Activated CD8-positive, alpha-beta T cell treated with anti-CD3 and anti-CD28 coated beads for 36 hours (primary cell): ENCODE data around the gene DNLZ. TPM values are rescaled to one million over a fixed set of nuclear protein-coding genes. Genes with fewer than 3 reads are reported as not detected.

ENCODE experiments used
- ATAC-seq: fragments of 200-7000 bp; cut with Tn5 transposase; one replicate; pipeline ENCODE4 v1.10.0; 2021; ENCODE audit warnings: mild to moderate bottlenecking, moderate library complexity
- CTCF ChIA-PET: fragments of 350-600 bp; sonication (Branson Sonifier 250); formaldehyde crosslinking; loops from one replicate; lab custom pipeline; 2021; ENCODE audit warnings: antibody characterized with exemption; lab: Charles Lee
- POLR2A ChIA-PET: fragments of 350-600 bp; sonication (Branson Sonifier 250); formaldehyde crosslinking; loops from one replicate; lab custom pipeline; 2021; ENCODE audit warnings: antibody characterized with exemption; lab: Charles Lee
- DNase-seq: peaks from one replicate; pipeline ENCODE4 v3.0.0-alpha.2; 2020
- H3K27ac Mint-ChIP-seq: one replicate; pipeline ENCODE4 v1.8.0; 2021; ENCODE audit warnings: mild to moderate bottlenecking, mixed read lengths
- H3K27me3 Mint-ChIP-seq: one replicate; pipeline ENCODE4 v1.8.0; 2021; ENCODE audit warnings: mixed read lengths
- H3K36me3 Mint-ChIP-seq: one replicate; pipeline ENCODE4 v1.8.0; 2021; ENCODE audit warnings: low read depth, mixed read lengths
- H3K4me1 Mint-ChIP-seq: one replicate; pipeline ENCODE4 v1.8.0; 2021; ENCODE audit warnings: low read depth, mixed read lengths
- H3K4me3 Mint-ChIP-seq: one replicate; pipeline ENCODE4 v1.8.0; 2021; ENCODE audit warnings: mild to moderate bottlenecking, moderate library complexity, mixed read lengths
- H3K9me3 Mint-ChIP-seq: one replicate; pipeline ENCODE4 v1.8.0; 2021; ENCODE audit warnings: mixed read lengths
- CTCF ChIP-seq: fragments of 200-600 bp; IDR thresholded peaks from one replicate; pipeline ENCODE4 v1.8.0; 2022; ENCODE audit warnings: antibody characterized with exemption, mild to moderate bottlenecking
- intact Hi-C: fragments of 100-400 bp; cut with micrococcal nuclease; formaldehyde crosslinking; loops from one replicate; pipeline ENCODE4 v1.10.0; 2022
- total RNA-seq, 2 experiments: library from RNA; stranded (reverse); gene quantifications; one replicate each; pipeline ENCODE4 v1.2.3, GENCODE V29; 2021

DNLZ gene
- total RNA-seq, 2 experiments from 2014 or later = 16.1 to 17.4 TPM

DNA sequence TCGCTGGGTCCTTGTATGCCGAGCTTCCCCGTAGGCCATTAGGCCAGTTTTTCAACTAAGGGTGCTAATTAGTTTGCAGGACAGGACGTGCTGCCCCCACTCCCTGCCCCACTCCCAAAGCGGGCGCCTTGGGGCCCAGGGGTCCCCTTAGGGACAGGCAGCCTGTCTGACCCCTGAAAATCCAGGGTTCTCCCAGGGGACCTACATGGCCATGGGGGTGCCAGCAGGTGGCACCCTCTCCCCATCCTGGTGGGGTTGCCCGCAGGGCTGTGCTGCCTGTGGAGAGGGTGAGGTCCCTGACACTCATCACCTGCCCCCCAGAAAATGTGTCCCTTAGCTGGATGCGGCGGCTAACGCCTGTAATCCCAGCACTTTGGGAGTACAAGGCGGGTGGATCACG is 51.1 kb downstream of the DNLZ start:
- peaks cover 2% of the 10 kb centered on the region for H3K27me3 Mint-ChIP-seq
- H3K36me3 Mint-ChIP-seq = peaks cover 6% of the 10 kb centered on the region
- DNase-seq = peak; percentile 61
- ChIA-PET CTCF (interaction anchor here (0.7 to 2.8 kb wide), 11 partner anchors 11 to 139 kb away, joined by 3 to 14 read pairs (median 4); partner anchors contain the start of genes DNLZ, GPSM1 and SNAPC4), POLR2A (interaction anchor here (0.7 to 0.8 kb wide), 2 partner anchors 88 to 402 kb away, joined by 3 to 4 read pairs; no protein-coding TSS in a partner anchor)
- peak; percentile 71 for ATAC-seq
- TF ChIP-seq CTCF = peak; percentile 62
- peaks cover 5% of the 10 kb centered on the region for H3K4me1 Mint-ChIP-seq
- H3K9me3 Mint-ChIP-seq = peaks cover 21% of the 10 kb centered on the region
- intact Hi-C loops = loop anchor here (10.0 kb wide), 1 partner anchor 92 kb away; the partner anchor contains the start of gene SNAPC4
- H3K27ac Mint-ChIP-seq = no peak overlapping the region
- no peak overlapping the region for H3K4me3 Mint-ChIP-seq

DNA sequence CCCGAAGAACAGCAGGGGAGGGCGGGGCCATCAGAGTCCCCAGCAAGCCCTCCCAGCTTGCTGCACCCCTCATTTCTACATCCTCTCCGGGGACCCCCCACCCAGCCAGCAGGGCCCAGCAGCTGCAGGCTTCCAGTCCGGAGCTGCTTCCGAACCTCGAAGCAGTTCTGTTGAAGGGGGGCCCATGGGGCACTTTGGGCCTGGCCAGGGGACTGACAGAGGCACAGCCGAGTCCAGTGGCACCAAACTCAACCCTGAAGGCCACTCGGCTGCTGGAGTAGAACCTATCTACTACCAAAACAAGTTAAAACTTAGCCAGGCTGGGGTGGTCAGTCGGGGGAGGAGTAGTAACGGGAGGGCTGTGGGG is 51.6 kb downstream of the DNLZ start:
- Mint-ChIP-seq H3K27ac (no peak overlapping the region), H3K36me3 (peaks cover 6% of the 10 kb centered on the region), H3K4me3 (no peak overlapping the region), H3K4me1 (peaks cover 5% of the 10 kb centered on the region), H3K9me3 (peaks cover 21% of the 10 kb centered on the region), H3K27me3 (peaks cover 2% of the 10 kb centered on the region)
- POLR2A ChIA-PET = interaction anchor here (0.6 to 0.7 kb wide), 2 partner anchors 87 to 89 kb away, joined by 3 to 4 read pairs; no protein-coding TSS in a partner anchor
- intact Hi-C loops = loop anchor here (10.0 kb wide), 1 partner anchor 93 kb away; the partner anchor contains the start of gene SNAPC4
- no peak for TF ChIP-seq CTCF
- CTCF ChIA-PET = interaction anchor here (0.9 to 2.8 kb wide), 6 partner anchors 11 to 139 kb away, joined by 3 to 14 read pairs (median 4); partner anchors contain the start of gene DNLZ
- DNase-seq (no peak), ATAC-seq (no peak)

DNA sequence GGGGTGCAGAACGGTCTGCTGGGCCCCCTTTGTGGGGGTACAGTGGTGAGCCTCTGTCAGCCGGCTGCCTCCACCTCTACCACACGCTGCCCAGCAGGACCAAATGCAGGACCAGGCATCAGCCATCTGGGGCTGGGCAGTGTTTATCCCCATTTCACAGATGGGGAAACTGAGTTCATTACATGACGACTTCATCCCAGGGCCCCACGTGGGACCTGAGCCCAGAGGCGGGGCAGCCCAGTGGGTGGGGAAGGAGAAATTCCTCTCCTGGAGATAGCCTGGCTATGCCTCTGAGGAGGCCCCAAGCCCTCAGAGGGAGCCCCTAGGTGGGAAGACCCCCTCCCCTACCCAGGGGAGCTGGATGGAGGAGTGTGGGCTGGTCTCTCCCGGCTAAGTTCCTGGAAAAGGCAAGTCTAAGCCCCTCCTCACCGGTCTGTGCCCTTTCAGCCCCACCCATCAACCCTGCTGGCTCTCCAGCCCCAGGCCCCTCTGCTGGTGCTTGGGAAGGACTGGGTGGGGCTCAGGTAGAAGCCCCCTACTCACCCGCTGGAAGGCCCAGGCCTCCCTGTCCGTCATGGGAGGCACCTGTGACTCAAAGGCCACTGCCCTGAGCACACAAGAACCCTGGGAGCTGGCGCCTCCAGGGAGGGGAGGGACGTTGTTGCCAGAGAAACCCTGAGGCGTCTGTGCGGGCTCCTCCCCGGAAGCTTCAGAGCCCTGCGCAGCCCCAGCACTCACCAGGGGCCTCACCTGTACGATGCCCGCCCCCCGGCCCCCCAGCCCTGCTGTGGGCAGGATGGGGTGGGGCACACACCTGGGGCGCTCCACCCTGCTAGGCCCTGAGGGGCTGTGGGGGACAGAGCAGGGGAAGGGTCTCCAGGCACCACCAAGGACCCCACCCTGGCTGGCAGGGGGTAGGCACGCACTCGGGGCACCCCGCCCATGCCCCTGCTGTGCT is 52.2 kb downstream of the DNLZ start:
- intact Hi-C loops = loop anchor here (10.0 kb wide), 1 partner anchor 93 kb away; the partner anchor contains the start of gene SNAPC4
- POLR2A ChIA-PET = interaction anchor here (0.6 to 0.7 kb wide), 2 partner anchors 88 to 89 kb away, joined by 3 to 4 read pairs; no protein-coding TSS in a partner anchor
- ATAC-seq = peak; percentile 38

DNA sequence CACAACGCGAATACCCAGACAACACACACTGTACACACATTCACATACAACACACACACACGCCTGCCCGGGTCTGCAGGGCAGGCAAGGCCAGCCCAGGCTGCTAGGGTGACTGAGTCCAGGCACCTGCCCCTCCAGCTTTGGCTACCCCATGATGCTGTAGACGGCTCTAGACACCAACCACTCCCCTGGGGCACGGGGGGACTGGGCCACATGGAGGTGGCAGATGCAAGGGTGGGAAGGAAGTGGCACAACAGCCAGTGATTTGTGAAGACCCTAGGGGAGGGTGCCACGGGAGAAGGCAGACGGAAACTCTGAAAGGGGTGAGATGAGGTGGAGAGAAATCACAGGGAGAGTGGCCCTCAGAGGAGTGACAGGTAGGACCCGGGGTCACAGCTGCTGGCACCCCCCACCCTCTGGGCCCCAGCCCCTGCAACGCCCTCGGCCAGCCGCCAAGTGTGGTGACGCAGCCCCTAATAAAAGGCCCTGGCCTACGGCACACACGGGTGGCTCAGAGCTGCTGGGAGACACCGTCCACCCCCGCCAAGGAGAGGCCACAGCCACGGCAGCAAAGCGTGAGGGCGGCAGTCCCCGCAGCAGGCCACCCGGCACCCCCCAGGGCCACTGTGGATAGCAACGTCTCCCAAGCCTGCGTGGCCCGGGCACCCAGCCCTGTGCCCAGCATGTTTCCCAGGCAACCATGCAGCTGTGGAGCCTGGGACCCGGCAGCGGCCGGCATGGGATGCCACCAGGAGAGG is 53.1 kb downstream of the DNLZ start:
- POLR2A ChIA-PET = no interaction called here
- H3K9me3 Mint-ChIP-seq = peaks cover 10% of the 10 kb centered on the region
- no peak overlapping the region for H3K27ac Mint-ChIP-seq
- H3K27me3 Mint-ChIP-seq = peaks cover 5% of the 10 kb centered on the region
- intact Hi-C loops = loop anchor here (10.0 kb wide), 1 partner anchor 94 kb away; the partner anchor contains the start of gene SNAPC4
- TF ChIP-seq CTCF = no peak
- no peak overlapping the region for H3K4me3 Mint-ChIP-seq
- H3K4me1 Mint-ChIP-seq = peaks cover 5% of the 10 kb centered on the region
- DNase-seq (no peak), ATAC-seq (no peak)
- no peaks in the 10 kb centered on the region for H3K36me3 Mint-ChIP-seq
- CTCF ChIA-PET = no interaction called here

More for the DNA sequence above, 52.2 kb downstream of the DNLZ start:
- Mint-ChIP-seq H3K4me3 (no peak overlapping the region), H3K9me3 (peaks cover 17% of the 10 kb centered on the region), H3K36me3 (peaks cover 4% of the 10 kb centered on the region), H3K27ac (no peak overlapping the region), H3K4me1 (peaks cover 7% of the 10 kb centered on the region), H3K27me3 (peaks cover 4% of the 10 kb centered on the region)
- CTCF ChIA-PET = interaction anchor here (0.9 to 2.8 kb wide), 5 partner anchors 12 to 138 kb away, joined by 3 to 14 read pairs (median 5); partner anchors contain the start of gene DNLZ
- no peak for TF ChIP-seq CTCF
- peak; percentile 30 for DNase-seq
